GM12875 (cell line): Measurements from ENCODE around the gene LHFPL3.

ENCODE experiments used
- H3K4me3 ChIP-seq: one replicate; pipeline ENCODE4 v1.5.1; 2011; ENCODE audit warnings: low read depth, low read length, control low read depth
- CTCF ChIP-seq: IDR thresholded peaks from 2 replicates; pipeline ENCODE4 v1.5.1; 2011; ENCODE audit warnings: low read depth, mild to moderate bottlenecking, control low read depth, inconsistent platforms, low read length, moderate library complexity, borderline replicate concordance; ENCODE audit not compliant: insufficient read depth

LHFPL3 gene

DNA sequence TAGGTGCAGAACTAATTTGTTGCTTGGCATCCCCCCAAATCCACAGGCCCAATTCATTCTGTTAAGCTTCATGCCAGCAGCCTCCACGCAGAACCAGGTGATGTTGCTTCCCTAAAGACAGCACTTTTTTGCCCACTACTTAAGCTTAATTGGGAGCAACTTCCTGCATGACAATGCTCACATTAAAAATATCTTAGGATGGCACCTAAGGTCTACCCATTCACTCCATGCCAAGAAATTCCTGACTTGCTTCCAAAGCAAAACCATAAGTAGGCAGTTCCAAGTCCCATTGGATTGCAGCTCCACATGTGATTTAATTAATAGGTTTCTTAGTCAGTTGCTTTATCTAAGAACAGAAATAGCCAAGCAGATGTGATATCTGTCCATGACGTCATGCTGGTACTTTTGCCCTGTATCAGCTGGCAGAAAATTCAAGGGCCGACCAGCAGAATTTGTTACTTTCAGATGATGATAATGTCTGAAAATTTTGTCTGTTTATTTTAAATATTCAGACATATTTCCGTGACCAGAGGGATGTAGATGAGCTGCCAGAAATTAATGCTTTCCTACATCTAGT is 325.5 kb downstream of the LHFPL3 start:
- H3K4me3 ChIP-seq = no peak overlapping the region
- TF ChIP-seq CTCF = no peak

DNA sequence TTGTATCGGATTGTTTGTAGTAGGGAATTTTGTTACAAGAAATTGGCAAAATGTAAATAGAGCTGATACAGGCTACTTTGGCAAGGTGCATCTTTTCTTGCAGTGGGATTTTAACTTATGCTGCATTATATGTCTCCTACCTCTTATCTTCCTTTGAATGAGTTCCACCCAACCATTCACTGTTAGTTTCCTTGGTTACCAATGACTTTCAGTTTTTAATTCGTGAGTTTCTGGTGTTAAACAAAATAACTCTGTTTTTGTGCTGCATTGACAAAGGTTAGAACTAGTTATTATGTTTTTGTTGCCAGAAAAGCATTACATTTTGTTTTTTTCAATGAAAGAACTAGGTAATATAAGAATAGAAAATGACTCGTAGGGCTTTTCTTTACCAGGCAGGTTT is 327.2 kb downstream of the LHFPL3 start:
- H3K4me3 ChIP-seq = no peak overlapping the region
- no peak for TF ChIP-seq CTCF

DNA sequence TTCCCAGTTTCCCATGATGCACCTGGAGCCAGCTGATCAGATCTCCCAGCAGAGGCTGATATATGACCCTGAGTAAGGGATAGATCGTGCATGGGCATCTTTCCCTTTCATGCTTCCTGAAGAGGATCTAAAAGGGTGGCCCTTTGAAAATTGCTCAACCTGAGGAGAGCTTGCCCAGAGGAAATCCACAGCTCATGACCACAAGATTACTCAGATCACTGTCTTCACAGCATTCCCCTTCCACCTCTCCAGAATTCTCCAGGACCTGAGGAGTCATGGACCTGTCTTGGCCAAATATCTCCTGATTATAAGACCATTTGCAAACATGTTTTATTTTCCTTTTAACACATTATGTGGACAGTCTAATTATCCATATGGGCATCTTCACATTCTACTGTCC is 328.1 kb downstream of the LHFPL3 start:
- H3K4me3 ChIP-seq = no peak overlapping the region
- no peak for TF ChIP-seq CTCF

DNA sequence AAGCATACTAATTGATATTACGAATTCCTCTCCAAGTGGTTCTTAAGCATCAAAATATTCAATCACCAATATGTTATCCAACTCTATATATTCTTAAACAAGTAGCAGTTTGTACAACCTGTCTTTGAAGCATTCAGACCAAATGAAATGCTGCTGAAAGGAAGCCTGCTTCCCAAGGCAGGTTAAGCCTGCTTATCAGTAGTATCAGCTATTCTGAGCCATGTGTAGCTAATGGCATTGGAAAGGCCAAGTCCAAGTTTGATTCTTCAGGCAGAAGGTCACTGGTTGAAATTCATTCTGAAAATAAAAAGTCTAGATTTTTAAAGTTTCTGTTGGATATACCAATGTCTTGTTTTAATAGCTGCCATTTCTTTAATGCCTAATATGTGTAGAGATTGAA is 328.7 kb downstream of the LHFPL3 start:
- TF ChIP-seq CTCF = no peak
- no peak overlapping the region for H3K4me3 ChIP-seq

DNA sequence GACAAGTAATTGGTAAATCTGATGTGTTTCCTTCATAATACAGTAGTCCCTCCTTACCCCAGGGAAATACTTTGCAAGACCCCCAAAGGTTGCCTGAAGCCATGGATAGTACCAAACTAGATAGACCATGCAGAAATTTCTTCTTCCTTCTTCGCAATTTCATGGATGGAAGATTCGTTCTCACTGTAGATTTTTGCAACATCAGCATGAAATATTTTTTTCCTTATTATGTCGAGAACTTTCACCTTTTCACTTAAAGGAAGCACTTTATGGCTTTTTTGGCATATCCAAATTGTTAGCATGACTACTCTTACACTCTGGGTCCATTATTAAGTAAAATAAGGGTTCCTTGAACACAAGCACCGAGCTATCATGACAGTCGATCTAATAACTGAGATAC is 333.2 kb downstream of the LHFPL3 start:
- no peak for TF ChIP-seq CTCF
- no peak overlapping the region for H3K4me3 ChIP-seq

DNA sequence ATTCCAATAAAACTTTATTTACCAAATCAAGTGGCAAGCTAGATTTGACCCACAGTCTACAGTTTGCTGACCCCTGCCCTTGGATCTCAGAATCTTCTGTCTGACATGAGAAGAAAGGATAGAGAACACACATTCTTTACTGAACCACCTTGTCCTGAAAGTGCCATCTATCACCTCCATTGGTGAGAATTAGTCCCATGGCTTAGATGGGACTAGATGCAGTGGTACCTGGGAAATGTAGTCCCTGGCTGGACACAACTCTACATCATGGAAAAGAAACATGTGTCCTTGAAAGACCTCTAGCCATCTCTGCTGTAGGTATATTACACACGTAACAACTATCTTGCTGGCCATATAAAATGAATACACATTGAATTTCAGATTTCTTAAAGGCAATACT is 336.2 kb downstream of the LHFPL3 start:
- TF ChIP-seq CTCF = no peak
- H3K4me3 ChIP-seq = no peak overlapping the region

- H3K4me3 ChIP-seq = no peak overlapping the region
Measured at GRCh38 chr7:104677587-104677986, 349.2 kb downstream of the LHFPL3 start.

More at GRCh38 chr7:104677587-104677986, 349.2 kb downstream of the LHFPL3 start:
- TF ChIP-seq CTCF = no peak
